ENCODE results near the gene PERP.

PERP gene

DNA sequence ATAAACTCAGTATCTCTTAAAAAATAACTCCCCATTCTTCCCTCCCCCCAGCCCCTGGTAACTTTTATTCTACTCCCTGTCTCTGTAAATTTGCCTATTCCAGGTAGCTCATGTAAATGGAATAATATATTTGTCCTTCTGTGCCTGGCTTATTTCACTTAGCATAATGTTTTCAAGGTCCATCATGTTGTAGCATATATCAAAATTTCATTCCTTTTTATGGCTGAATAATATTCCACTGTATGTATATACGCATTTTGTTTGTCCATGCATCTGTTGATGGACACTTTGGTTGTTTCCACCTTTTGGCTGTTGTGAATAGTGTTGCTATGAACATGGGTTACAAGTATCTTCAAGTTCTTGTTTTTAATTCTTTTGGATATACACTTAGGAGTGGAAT is 13.0 kb downstream of the PERP start:
- DNase-seq (ENCODE audit: low read depth) = no peak
- H3K4me3 ChIP-seq (ENCODE audit: low read length) = peak overlapping the region; percentile 20
- TF ChIP-seq, protein P1, sequence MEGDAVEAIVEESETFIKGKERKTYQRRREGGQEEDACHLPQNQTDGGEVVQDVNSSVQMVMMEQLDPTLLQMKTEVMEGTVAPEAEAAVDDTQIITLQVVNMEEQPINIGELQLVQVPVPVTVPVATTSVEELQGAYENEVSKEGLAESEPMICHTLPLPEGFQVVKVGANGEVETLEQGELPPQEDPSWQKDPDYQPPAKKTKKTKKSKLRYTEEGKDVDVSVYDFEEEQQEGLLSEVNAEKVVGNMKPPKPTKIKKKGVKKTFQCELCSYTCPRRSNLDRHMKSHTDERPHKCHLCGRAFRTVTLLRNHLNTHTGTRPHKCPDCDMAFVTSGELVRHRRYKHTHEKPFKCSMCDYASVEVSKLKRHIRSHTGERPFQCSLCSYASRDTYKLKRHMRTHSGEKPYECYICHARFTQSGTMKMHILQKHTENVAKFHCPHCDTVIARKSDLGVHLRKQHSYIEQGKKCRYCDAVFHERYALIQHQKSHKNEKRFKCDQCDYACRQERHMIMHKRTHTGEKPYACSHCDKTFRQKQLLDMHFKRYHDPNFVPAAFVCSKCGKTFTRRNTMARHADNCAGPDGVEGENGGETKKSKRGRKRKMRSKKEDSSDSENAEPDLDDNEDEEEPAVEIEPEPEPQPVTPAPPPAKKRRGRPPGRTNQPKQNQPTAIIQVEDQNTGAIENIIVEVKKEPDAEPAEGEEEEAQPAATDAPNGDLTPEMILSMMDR (IDR thresholded peaks at IDR 0.05; ENCODE audit: insufficient read depth, low read depth, low read length, missing control alignments) = no peak

DNA sequence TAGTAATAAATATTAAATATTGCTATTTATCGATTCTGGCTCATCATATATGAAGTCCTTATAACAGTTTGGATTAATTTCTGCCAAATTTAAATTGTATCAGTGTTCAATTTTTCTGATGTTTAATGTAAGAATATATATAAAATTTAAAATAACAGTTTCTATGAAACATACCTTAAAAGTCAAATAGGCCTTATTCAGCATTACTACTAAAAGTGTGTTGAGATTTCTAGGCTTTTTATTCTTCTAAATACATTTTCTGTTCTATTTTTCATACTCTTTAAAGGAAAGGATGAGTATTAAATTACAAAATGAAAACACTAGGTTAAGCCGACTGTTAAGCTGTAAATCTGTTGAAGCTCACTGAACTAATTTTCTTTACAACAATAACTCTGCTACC is 13.6 kb downstream of the PERP start:
- no peak for DNase-seq (ENCODE audit: low read depth)
- TF ChIP-seq, protein P1 (IDR thresholded peaks at IDR 0.05; ENCODE audit: insufficient read depth, low read depth, low read length, missing control alignments) = no peak
- peak overlapping the region; percentile 13 for H3K4me3 ChIP-seq (ENCODE audit: low read length)

DNA sequence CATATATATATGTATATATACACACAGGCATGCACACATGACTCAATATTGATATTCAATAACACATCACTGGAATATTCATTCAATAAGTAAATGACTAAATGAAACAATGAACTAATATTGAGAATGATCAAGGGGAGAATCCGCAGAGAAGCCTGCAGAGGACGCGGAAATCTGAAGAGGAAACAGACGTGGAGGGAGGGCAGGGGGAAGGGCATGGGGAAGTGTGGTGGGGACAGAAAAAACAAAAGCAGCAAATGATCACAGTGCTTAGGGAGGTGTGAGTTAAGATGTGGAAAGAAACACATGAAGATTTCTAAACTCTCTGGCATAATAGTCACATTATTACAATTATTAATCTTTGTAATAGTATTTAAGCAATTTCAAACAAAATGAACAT is 14.5 kb downstream of the PERP start:
- H3K4me3 ChIP-seq (ENCODE audit: low read length) = no peak overlapping the region
- TF ChIP-seq, protein P1 (IDR thresholded peaks at IDR 0.05; ENCODE audit: insufficient read depth, low read depth, low read length, missing control alignments) = no peak
- DNase-seq (ENCODE audit: low read depth) = no peak

DNA sequence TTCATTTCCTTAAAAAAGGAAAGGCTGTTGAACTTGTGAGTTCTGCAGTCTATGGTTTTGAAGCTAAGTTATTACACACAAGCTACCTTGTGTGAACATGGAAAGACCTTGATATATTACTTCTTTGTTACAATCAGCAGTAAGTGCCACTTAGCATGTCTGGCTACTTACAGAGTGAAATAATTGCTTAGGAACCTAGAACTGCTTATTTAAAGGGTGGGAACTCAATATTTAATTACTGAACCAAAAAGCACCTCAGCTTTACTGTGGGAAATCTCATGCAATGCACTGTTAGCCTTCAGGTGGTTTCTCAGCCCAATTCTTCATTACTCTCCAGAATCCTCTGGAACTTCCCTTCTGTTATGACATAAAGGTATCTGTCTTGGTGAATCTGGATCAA is 17.9 kb downstream of the PERP start:
- peak; percentile 62 for DNase-seq (ENCODE audit: low read depth)
- H3K4me3 ChIP-seq (ENCODE audit: low read length) = no peak overlapping the region
- TF ChIP-seq, protein P1 (IDR thresholded peaks at IDR 0.05; ENCODE audit: insufficient read depth, low read depth, low read length, missing control alignments) = no peak

DNA sequence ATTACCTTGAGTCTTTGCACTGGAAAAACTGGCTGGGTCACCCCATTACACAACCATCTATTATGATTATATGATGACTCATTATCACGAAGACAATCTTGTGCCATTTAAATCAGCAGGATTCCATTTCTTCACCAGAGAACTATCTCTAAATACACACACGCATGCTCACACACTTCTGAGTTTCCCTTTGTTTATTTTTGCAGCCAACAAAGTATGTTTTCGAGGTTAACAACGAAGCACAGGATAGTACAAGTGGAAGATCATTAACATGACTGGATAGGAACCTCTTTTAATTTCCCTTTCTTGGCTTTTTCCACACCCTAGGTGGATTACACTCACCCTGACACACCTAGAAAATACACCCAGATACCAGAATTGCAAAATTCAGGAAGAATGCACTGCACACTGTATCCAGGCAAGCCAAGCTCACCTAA is 18.9 kb downstream of the PERP start:
- TF ChIP-seq, protein P1 (IDR thresholded peaks at IDR 0.05; ENCODE audit: insufficient read depth, low read depth, low read length, missing control alignments) = no peak
- DNase-seq (ENCODE audit: low read depth) = peak; percentile 94
- H3K4me3 ChIP-seq (ENCODE audit: low read length) = no peak overlapping the region

DNA sequence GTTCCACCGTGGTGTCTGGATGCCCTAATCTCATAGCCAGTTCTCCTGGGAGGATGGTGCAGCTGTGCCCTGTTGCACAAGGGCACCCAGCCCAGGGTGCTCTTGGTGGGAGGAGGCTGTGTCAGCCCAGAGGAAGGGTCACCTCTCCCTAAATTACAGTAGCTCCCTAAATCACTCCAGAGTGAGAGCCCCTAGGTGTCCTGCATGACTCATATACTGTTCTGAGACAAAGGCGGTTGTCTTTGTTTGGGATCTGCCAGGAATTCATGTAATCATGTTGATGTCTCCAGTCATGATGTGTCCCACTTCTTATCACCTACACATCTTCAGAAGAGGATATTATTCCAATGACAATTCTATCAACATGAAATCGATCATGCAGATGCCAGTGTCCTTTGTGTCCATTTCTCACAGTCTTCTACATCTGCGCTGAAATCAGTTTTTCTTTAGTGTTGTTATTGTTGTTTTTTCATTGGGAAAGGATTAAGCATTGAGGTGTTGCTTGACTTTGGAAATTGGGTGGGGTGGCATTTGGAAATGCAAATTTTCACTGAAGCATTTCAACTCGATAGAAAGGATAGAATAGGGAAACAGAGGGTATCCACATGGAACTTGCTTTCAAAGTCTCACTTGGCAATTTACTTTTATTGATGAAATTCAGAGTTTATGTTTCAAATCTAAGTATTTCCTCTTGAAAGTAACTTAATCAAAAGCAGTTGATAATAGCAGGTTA is 19.5 kb downstream of the PERP start:
- peak; percentile 79 for DNase-seq (ENCODE audit: low read depth)
- TF ChIP-seq, protein P1 (IDR thresholded peaks at IDR 0.05; ENCODE audit: insufficient read depth, low read depth, low read length, missing control alignments) = no peak
- H3K4me3 ChIP-seq (ENCODE audit: low read length) = no peak overlapping the region
